Lung (tissue), 12 donors: ENCODE results near the gene CCND1. TPM values are rescaled to one million over a fixed set of nuclear protein-coding genes. Genes with fewer than 3 reads are reported as not detected.

Source experiments
- ATAC-seq: fragments of 200-7000 bp; cut with Tn5 transposase; one replicate; pipeline ENCODE4 v1.9.1; 2020; ENCODE audit warnings: moderate number of reproducible peaks; ENCODE audit not compliant: insufficient read depth, low FRiP score
- DNase-seq, 3 donors: peaks; one replicate each; pipeline ENCODE4 v3.0.0-alpha.2; 2013 to 2017
- H3K27ac ChIP-seq, 2 donors: one replicate each; pipeline ENCODE4 v1.5.1; 2013; ENCODE audit warnings: mild to moderate bottlenecking in 2 of 2, moderate library complexity in 2 of 2, control low read depth in 1 of 2, inconsistent platforms in 1 of 2, low read depth in 1 of 2, low read length in 1 of 2
- H3K27me3 ChIP-seq, 3 donors: one replicate each; pipeline ENCODE4 v1.5.1; 2013; ENCODE audit warnings: low read length in 2 of 3; ENCODE audit not compliant: control insufficient read depth in 3 of 3, insufficient read depth in 3 of 3
- H3K36me3 ChIP-seq, 4 donors: one replicate each; pipeline ENCODE4 v1.5.1; 2013; ENCODE audit warnings: low read length in 4 of 4, mild to moderate bottlenecking in 1 of 4, moderate library complexity in 1 of 4; ENCODE audit not compliant: control insufficient read depth in 4 of 4, insufficient read depth in 4 of 4
- H3K4me1 ChIP-seq, 5 donors: one replicate each; pipeline ENCODE4 v1.5.1; 2013; ENCODE audit warnings: low read length in 5 of 5, mild to moderate bottlenecking in 2 of 5, moderate library complexity in 1 of 5; ENCODE audit not compliant: control insufficient read depth in 5 of 5, insufficient read depth in 5 of 5
- H3K4me3 ChIP-seq: one replicate; pipeline ENCODE4 v1.5.1; 2013; ENCODE audit warnings: mild to moderate bottlenecking, control low read depth, moderate library complexity
- H3K9ac ChIP-seq, 2 donors: one replicate each; pipeline ENCODE4 v1.5.1; 2013; ENCODE audit warnings: low read length in 2 of 2, control low read depth in 1 of 2; ENCODE audit not compliant: insufficient read depth in 1 of 2
- H3K9me3 ChIP-seq, 4 donors: one replicate each; pipeline ENCODE4 v1.5.1; 2013; ENCODE audit warnings: low read length in 3 of 4, mild to moderate bottlenecking in 1 of 4, moderate library complexity in 1 of 4; ENCODE audit not compliant: control insufficient read depth in 4 of 4, insufficient read depth in 3 of 4
- WGBS, 2 donors: extraction: QIAGEN DNeasy Blood & Tissue Kit; methylation state at CpG; one replicate each; pipeline ENCODE4 v1.1.7; 2013; 5-methylcytosine and 5-hydroxymethylcytosine counted together
- polyA plus RNA-seq, 2 donors: library from polyadenylated mRNA; stranded (reverse); fragments of 200-250 nt; gene quantifications; one replicate each; pipeline ENCODE4 v1.2.1, GENCODE V29; 2013
- total RNA-seq, 2 donors: library from RNA; depleted of rRNA in 1 of 2; stranded (reverse); fragments of >200 nt in 1 of 2; gene quantifications; one replicate each; pipeline ENCODE4 v1.2.1, GENCODE V29; 2014 to 2021
- TF ChIP-seq, protein P1 (sequence below): IDR thresholded peaks from 2 replicates; pipeline ENCODE4 v1.5.1; 2012; ENCODE audit warnings: mild to moderate bottlenecking; ENCODE audit errors: control extremely low read depth, extremely low read depth
- donor health status: control.
- donor health status: control.
- donor health status: Bipolar disorder and iron deficiency.
- donor health status: healthy.
- donor health status: DM: yes; HTN: yes; CAD: no.

Gene CCND1
- total and polyA plus RNA-seq, 4 donors: 32.1 to 190 (median 84.3) TPM

DNA sequence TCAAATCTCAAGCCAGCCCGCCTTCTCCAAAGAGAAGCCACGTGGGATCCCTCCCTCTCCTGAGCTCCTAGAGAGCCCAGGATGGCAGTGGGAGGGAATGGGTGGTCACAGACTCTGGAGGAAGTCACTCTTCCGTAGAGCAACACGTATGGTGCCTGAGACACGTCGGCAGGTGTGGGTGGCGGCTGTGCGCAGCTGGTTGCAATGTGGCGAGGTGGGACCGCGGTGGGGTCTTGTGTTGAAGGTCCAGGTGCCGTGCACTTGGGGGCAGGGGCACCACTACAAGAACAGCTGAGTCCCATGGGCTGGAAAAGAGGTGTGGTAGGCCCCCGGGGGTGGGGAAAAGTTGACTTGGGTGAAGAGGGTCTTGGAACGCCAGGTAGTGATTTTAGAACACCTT is 13.4 kb upstream of the CCND1 start:
- ATAC-seq: no peak
- no peak for DNase-seq
- 86 to 87% methylated on average over 14 of the region's 14 CpGs for WGBS, 2 donors
- H3K9ac ChIP-seq: no peak overlapping the region
- H3K9me3 ChIP-seq: peaks cover 0 to 9% (median 0%) of the 10 kb centered on the region in 4 donors
- H3K27me3 ChIP-seq: no peaks in the 10 kb centered on the region
- H3K4me3 ChIP-seq: no peak overlapping the region
- H3K36me3 ChIP-seq: no peaks in the 10 kb centered on the region
- H3K27ac ChIP-seq: no peak overlapping the region
- peaks cover 0 to 3% (median 0%) of the 10 kb centered on the region in 5 donors for H3K4me1 ChIP-seq
- TF ChIP-seq, protein P1, sequence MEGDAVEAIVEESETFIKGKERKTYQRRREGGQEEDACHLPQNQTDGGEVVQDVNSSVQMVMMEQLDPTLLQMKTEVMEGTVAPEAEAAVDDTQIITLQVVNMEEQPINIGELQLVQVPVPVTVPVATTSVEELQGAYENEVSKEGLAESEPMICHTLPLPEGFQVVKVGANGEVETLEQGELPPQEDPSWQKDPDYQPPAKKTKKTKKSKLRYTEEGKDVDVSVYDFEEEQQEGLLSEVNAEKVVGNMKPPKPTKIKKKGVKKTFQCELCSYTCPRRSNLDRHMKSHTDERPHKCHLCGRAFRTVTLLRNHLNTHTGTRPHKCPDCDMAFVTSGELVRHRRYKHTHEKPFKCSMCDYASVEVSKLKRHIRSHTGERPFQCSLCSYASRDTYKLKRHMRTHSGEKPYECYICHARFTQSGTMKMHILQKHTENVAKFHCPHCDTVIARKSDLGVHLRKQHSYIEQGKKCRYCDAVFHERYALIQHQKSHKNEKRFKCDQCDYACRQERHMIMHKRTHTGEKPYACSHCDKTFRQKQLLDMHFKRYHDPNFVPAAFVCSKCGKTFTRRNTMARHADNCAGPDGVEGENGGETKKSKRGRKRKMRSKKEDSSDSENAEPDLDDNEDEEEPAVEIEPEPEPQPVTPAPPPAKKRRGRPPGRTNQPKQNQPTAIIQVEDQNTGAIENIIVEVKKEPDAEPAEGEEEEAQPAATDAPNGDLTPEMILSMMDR: no peak

DNA sequence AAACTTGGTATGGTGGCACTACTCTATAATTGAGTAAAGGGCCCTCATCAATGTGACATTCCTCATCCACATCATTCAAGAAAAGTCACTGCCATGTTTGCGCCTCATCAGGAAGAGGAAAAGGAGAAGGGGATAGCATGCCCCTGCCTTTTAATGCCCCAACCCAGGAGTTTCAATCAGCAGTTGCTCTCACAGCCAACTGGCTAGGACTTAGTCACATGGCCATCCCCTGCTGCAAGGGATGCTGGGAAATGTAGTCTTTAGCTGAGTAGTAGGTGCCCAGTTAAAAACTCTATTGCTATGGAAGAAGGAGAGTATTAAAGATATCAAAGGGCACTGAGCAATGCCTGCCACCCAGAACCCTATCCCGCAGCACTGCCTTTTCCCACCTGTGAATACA is 10.9 kb upstream of the CCND1 start:
- H3K4me3 ChIP-seq: no peak overlapping the region

DNA sequence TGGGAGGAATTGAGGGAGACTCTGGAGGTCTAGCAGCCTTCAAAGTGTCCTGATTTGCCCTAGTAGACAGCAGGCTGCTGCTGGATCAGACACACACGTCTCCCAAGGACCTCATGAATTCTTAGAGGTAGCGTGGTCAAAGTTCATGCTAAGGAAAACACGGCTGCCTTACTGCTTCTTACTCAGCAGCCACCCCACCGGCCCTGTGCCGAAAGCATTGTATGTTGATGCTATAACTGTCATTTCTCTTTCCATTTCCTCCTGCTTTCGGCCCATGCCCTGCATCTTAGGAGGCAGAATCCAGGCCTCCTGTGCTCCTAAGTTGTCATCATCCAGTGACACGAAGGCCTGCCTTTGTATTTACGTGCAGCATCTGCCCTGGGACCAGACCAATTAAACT is 10.5 kb upstream of the CCND1 start:
- H3K27me3 ChIP-seq: no peaks in the 10 kb centered on the region
- WGBS, 2 donors: 93 to 94% methylated on average over 8 of the region's 8 CpGs
- ATAC-seq: no peak

More for the DNA sequence above, 10.9 kb upstream of the CCND1 start:
- peaks cover 0 to 9% (median 0%) of the 10 kb centered on the region in 4 donors for H3K9me3 ChIP-seq
- no peaks in the 10 kb centered on the region for H3K27me3 ChIP-seq
- no peaks in the 10 kb centered on the region for H3K36me3 ChIP-seq
- WGBS, 2 donors: 99 to 100% methylated on average over 2 of the region's 2 CpGs
- TF ChIP-seq, protein P1: no peak
- H3K4me1 ChIP-seq: peaks cover 0 to 3% (median 0%) of the 10 kb centered on the region in 5 donors
- H3K27ac ChIP-seq: no peak overlapping the region
- no peak for DNase-seq
- no peak for ATAC-seq
- H3K9ac ChIP-seq: no peak overlapping the region

More for the DNA sequence above, 10.5 kb upstream of the CCND1 start:
- Histone ChIP-seq H3K4me1 (peaks cover 0 to under 1% (median 0%) of the 10 kb centered on the region in 5 donors), H3K36me3 (no peaks in the 10 kb centered on the region), H3K4me3 (no peak overlapping the region), H3K27ac (no peak overlapping the region), H3K9ac (no peak overlapping the region), H3K9me3 (peaks cover 0 to 9% (median 0%) of the 10 kb centered on the region in 4 donors)
- TF ChIP-seq, protein P1: no peak
- no peak for DNase-seq
